ENCODE results near the gene COX20. TPM values are rescaled to one million over a fixed set of nuclear protein-coding genes. Genes with fewer than 3 reads are reported as not detected.

The COX20 gene
- total and polyA plus RNA-seq, 2 of the 8 experiments (the other 6 are each of a cell fraction or from before 2014, with no cell fraction given) = 17.5 to 28.8 TPM

- Histone ChIP-seq H4K20me1 (replicated peaks in 1 of 2; ENCODE audit: control insufficient read depth in 1 of 2, insufficient read depth in 2 of 2, low read length in 2 of 2) (peaks cover 0 to 3% of the 10 kb centered on the region in 2 experiments), H3K4me1 (replicated peaks in 1 of 4; ENCODE audit: control insufficient read depth in 3 of 4, insufficient read depth in 4 of 4, low read length in 3 of 4) (no peaks in the 10 kb centered on the region), H3K23ac (ENCODE audit: insufficient read length) (no peak overlapping the region), H2BK20ac (ENCODE audit: low read length) (no peak overlapping the region), H2AFZ (ENCODE audit: low read length) (no peak overlapping the region), H3K14ac (ENCODE audit: insufficient read length) (no peak overlapping the region), H3K9me3 (ENCODE audit: insufficient read depth in 2 of 2, low read depth in 1 of 2, low read length in 1 of 2) (no peaks in the 10 kb centered on the region), H3K4me2 (ENCODE audit: insufficient read depth in 1 of 2, low read depth in 2 of 2, low read length in 2 of 2) (no peak overlapping the region), H3K79me2 (ENCODE audit: control insufficient read depth in 1 of 2, insufficient read depth in 2 of 2, low read length in 2 of 2) (peaks cover 0 to 32% of the 10 kb centered on the region in 2 experiments; a peak in 2 of 4 replicates), H4K91ac (replicated peaks; ENCODE audit: insufficient read length, low read length) (no peak overlapping the region), H3K23me2 (ENCODE audit: low read depth, low read length) (no peaks in the 10 kb centered on the region), H3K56ac (replicated peaks; ENCODE audit: insufficient read length, low read depth, low read length) (no peak overlapping the region), H2BK15ac (ENCODE audit: low read length) (no peak overlapping the region), H3K27me3 (replicated peaks in 1 of 4; ENCODE audit: control insufficient read depth in 3 of 4, extremely low read depth in 1 of 4, insufficient read depth in 3 of 4, low read length in 3 of 4) (no peaks in the 10 kb centered on the region), H2BK5ac (ENCODE audit: low read depth, low read length) (no peak overlapping the region), H3K27ac (ENCODE audit: low read depth, low read length) (no peak overlapping the region), H2BK12ac (ENCODE audit: low read depth, low read length) (no peak overlapping the region), H3K36me3 (ENCODE audit: control insufficient read depth in 2 of 4, insufficient read depth in 4 of 4, low read length in 3 of 4) (peaks cover 11 to 98% (median 59%) of the 10 kb centered on the region in 4 experiments; a peak in 7 of 8 replicates), H4K8ac (ENCODE audit: extremely low read depth, insufficient read depth, low read length) (no peak overlapping the region), H3K18ac (ENCODE audit: extremely low read depth, low read length) (no peak overlapping the region), H4K5ac (ENCODE audit: insufficient read length, low read depth, low read length) (no peak overlapping the region), H3K4ac (replicated peaks; ENCODE audit: insufficient read length, low read depth, low read length) (no peak overlapping the region), H2BK120ac (replicated peaks; ENCODE audit: low read depth, low read length) (no peak overlapping the region), H3K79me1 (ENCODE audit: low read depth, low read length) (no peaks in the 10 kb centered on the region), H2AK5ac (ENCODE audit: low read depth, low read length) (no peak overlapping the region), H3K4me3 (ENCODE audit: extremely low read depth in 1 of 4, insufficient read depth in 2 of 4, low read depth in 3 of 4, low read length in 4 of 4) (no peak overlapping the region), H3K9ac (replicated peaks in 1 of 4; ENCODE audit: extremely low read depth in 1 of 4, low read depth in 3 of 4, low read length in 3 of 4) (no peak overlapping the region)
- 81% methylated on average over 3 of the region's 3 CpGs; no CpG with 5 or more reads in 1 of the 2 experiments for WGBS, 2 experiments (ENCODE audit: extremely low coverage in 1 of 2, insufficient coverage in 1 of 2, insufficient read length in 1 of 2, insufficient replicate concordance in 2 of 2, low coverage in 1 of 2, low lambda C conversion rate in 2 of 2, missing lambda C conversion rate in 1 of 2)
- ChIA-PET CTCF (ENCODE audit: partially characterized antibody) (interaction anchor here (0.8 to 1.9 kb wide), 3 partner anchors 9 to 246 kb away, joined by 3 to 11 read pairs (median 4); no protein-coding TSS in a partner anchor), POLR2A (ENCODE audit: partially characterized antibody) (interaction anchor here (0.6 to 29.6 kb wide), 7 partner anchors 12 to 184 kb away, joined by 3 to 677 read pairs (median 3); partner anchors contain the start of genes COX20 and HNRNPU)
- FAIRE-seq (no peak), DNase-seq (ENCODE audit: low read depth in 1 of 2, low spot score in 2 of 2) (no peak)
- TF ChIP-seq POLR2AphosphoS5 (IDR thresholded peaks at IDR 0.05; ENCODE audit: low read depth, low read length) (peak; percentile 53; the same call in 1 of the 2 replicates), RFX5 (IDR thresholded peaks at IDR 0.05; ENCODE audit: borderline replicate concordance, low read depth, low read length) (no peak), E2F6 (IDR thresholded peaks at IDR 0.05) (no peak), HDAC2 (IDR thresholded peaks at IDR 0.05; ENCODE audit: borderline replicate concordance in 1 of 2, low read depth in 2 of 2, low read length in 2 of 2) (no peak), SIRT6 (IDR thresholded peaks at IDR 0.05; ENCODE audit: low read length) (no peak), YY1 (IDR thresholded peaks at IDR 0.05; ENCODE audit: low read depth, low read length) (no peak), JUND (IDR thresholded peaks at IDR 0.05; ENCODE audit: low read length) (no peak), POLR2A (IDR thresholded peaks at IDR 0.05; ENCODE audit: control extremely low read depth in 1 of 2, low read depth in 2 of 2, low read length in 2 of 2) (peak in 1 of 2 experiments; percentile 61; a peak in 2 of 3 replicates), CBX5 (IDR thresholded peaks at IDR 0.05; ENCODE audit: low read depth, low read length) (no peak), NANOG (IDR thresholded peaks at IDR 0.05; ENCODE audit: insufficient read depth, low read depth, low read length, poor library complexity, severe bottlenecking) (no peak), CHD1 (IDR thresholded peaks at IDR 0.05; ENCODE audit: low read depth, low read length) (no peak)
Observed at GRCh38 chr1:244850099-244850852, 14.8 kb downstream of the COX20 start.

Measured in H1 (cell line).